Body of pancreas (tissue), 4 donors: ENCODE data around the gene NBDY.

Source experiments
- POLR2A ChIP-seq, 3 donors: fragments of 450-650 bp; IDR thresholded peaks; one replicate each; pipeline ENCODE4 v1.6.1; 2016; ENCODE audit warnings: antibody characterized with exemption in 3 of 3, mild to moderate bottlenecking in 2 of 3
- TF ChIP-seq, protein P1 (sequence below), 7 experiments: fragments of 450-650 bp in 4 of 7; fragments of 200-600 bp in 3 of 7; sonication (generic) in 3 of 7; IDR thresholded peaks; one replicate each; pipeline ENCODE4 v1.5.1; 2016 to 2019; ENCODE audit warnings: antibody characterized with exemption in 7 of 7

- TF ChIP-seq, protein P1, sequence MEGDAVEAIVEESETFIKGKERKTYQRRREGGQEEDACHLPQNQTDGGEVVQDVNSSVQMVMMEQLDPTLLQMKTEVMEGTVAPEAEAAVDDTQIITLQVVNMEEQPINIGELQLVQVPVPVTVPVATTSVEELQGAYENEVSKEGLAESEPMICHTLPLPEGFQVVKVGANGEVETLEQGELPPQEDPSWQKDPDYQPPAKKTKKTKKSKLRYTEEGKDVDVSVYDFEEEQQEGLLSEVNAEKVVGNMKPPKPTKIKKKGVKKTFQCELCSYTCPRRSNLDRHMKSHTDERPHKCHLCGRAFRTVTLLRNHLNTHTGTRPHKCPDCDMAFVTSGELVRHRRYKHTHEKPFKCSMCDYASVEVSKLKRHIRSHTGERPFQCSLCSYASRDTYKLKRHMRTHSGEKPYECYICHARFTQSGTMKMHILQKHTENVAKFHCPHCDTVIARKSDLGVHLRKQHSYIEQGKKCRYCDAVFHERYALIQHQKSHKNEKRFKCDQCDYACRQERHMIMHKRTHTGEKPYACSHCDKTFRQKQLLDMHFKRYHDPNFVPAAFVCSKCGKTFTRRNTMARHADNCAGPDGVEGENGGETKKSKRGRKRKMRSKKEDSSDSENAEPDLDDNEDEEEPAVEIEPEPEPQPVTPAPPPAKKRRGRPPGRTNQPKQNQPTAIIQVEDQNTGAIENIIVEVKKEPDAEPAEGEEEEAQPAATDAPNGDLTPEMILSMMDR (IDR thresholded peaks at IDR 0.05): no peak
- no peak for TF ChIP-seq POLR2A (IDR thresholded peaks at IDR 0.05)
Observed at GRCh38 chrX:56762220-56762619, 33.2 kb downstream of the NBDY start.
